Loucy (cell line): ENCODE data around the gene MAT2B.

Experiments
- H2AFZ ChIP-seq: fragments of 200-600 bp; sonication (generic); 2 replicates; pipeline ENCODE4 v1.6.0; 2016; ENCODE audit warnings: antibody characterized with exemption, mild to moderate bottlenecking, low read length, moderate library complexity
- H3F3A ChIP-seq: fragments of 200-600 bp; 2 replicates; pipeline ENCODE4 v1.6.0; 2016; ENCODE audit warnings: antibody characterized with exemption, low read depth, mild to moderate bottlenecking
- H3K27me3 ChIP-seq: fragments of 200-600 bp; sonication (generic); 2 replicates; pipeline ENCODE4 v1.6.1; 2014; ENCODE audit warnings: low read length, mild to moderate bottlenecking; ENCODE audit not compliant: insufficient read depth, poor library complexity, severe bottlenecking
- H3K36me3 ChIP-seq: fragments of 200-600 bp; sonication (generic); 2 replicates; pipeline ENCODE4 v1.6.1; 2016; ENCODE audit warnings: low read length; ENCODE audit not compliant: insufficient read depth
- H3K4me1 ChIP-seq: fragments of 200-600 bp; sonication (generic); 2 replicates; pipeline ENCODE4 v1.5.1; 2014; ENCODE audit warnings: low read length, mild to moderate bottlenecking; ENCODE audit not compliant: insufficient read depth, poor library complexity, severe bottlenecking
- H3K4me2 ChIP-seq: fragments of 200-600 bp; sonication (generic); 2 replicates; pipeline ENCODE4 v1.6.0; 2014; ENCODE audit warnings: antibody characterized with exemption, low read length, low read depth, mild to moderate bottlenecking; ENCODE audit not compliant: poor library complexity, severe bottlenecking
- H3K4me3 ChIP-seq: fragments of 200-600 bp; sonication (generic); 2 replicates; pipeline ENCODE4 v1.5.1; 2014; ENCODE audit warnings: low read length, mild to moderate bottlenecking, mixed read lengths; ENCODE audit not compliant: poor library complexity, severe bottlenecking
- H3K79me2 ChIP-seq: fragments of 200-600 bp; sonication (generic); 2 replicates; pipeline ENCODE4 v1.6.1; 2014; ENCODE audit warnings: low read length; ENCODE audit not compliant: insufficient read depth
- H3K9ac ChIP-seq: fragments of 200-600 bp; sonication (generic); 2 replicates; pipeline ENCODE4 v1.6.0; 2014; ENCODE audit warnings: mild to moderate bottlenecking, low read depth, low read length, moderate library complexity; ENCODE audit not compliant: poor library complexity, severe bottlenecking
- H3K9me2 ChIP-seq: fragments of 200-600 bp; sonication (generic); replicated peaks from 2 replicates; pipeline ENCODE4 v1.6.1; 2016; ENCODE audit warnings: low read depth, low read length, mixed read lengths
- H3K9me3 ChIP-seq: fragments of 200-600 bp; sonication (generic); 2 replicates; pipeline ENCODE4 v1.6.1; 2014; ENCODE audit warnings: mild to moderate bottlenecking, antibody characterized with exemption, low read length, low read depth; ENCODE audit not compliant: insufficient read depth
- H4K20me1 ChIP-seq: fragments of 200-600 bp; sonication (generic); 2 replicates; pipeline ENCODE4 v1.6.0; 2014; ENCODE audit warnings: antibody characterized with exemption, low read length, mild to moderate bottlenecking; ENCODE audit not compliant: insufficient read depth, poor library complexity, severe bottlenecking
- EZH2phosphoT487 ChIP-seq: fragments of 200-600 bp; IDR thresholded peaks from 2 replicates; pipeline ENCODE4 v1.6.1; 2018; ENCODE audit warnings: antibody characterized with exemption, mild to moderate bottlenecking, moderate library complexity, borderline replicate concordance
- TF ChIP-seq, protein P1 (sequence below): fragments of 200-600 bp; sonication (generic); conservative IDR thresholded peaks from 2 replicates; pipeline ENCODE4 v1.5.1; 2014; ENCODE audit warnings: mild to moderate bottlenecking, antibody characterized with exemption, low read length

MAT2B gene

DNA sequence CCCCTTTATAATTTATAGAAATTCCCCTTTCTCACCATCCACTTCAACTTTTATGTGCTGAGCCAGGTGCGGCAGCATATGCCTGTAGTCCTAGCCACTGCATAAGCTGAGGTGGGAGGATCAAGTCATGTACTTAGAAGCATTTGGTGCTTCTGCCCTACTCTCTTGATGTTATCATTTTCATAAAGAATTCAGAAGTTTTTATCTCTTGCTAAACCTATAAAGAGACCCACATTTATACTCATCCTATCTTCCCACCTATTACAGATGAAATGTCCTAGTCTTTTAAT, 26.5 kb upstream of the MAT2B start:
- Histone ChIP-seq H3K4me1 (no peaks in the 10 kb centered on the region), H3K79me2 (no peaks in the 10 kb centered on the region), H3K4me2 (no peak overlapping the region), H3K36me3 (peaks cover 46% of the 10 kb centered on the region; the same call in 1 of the 2 replicates), H3F3A (no peaks in the 10 kb centered on the region), H3K9me3 (no peaks in the 10 kb centered on the region), H3K9me2 (no peaks in the 10 kb centered on the region), H3K9ac (no peak overlapping the region), H3K4me3 (no peak overlapping the region), H4K20me1 (no peaks in the 10 kb centered on the region), H2AFZ (no peak overlapping the region), H3K27me3 (no peaks in the 10 kb centered on the region)
- TF ChIP-seq, protein P1, sequence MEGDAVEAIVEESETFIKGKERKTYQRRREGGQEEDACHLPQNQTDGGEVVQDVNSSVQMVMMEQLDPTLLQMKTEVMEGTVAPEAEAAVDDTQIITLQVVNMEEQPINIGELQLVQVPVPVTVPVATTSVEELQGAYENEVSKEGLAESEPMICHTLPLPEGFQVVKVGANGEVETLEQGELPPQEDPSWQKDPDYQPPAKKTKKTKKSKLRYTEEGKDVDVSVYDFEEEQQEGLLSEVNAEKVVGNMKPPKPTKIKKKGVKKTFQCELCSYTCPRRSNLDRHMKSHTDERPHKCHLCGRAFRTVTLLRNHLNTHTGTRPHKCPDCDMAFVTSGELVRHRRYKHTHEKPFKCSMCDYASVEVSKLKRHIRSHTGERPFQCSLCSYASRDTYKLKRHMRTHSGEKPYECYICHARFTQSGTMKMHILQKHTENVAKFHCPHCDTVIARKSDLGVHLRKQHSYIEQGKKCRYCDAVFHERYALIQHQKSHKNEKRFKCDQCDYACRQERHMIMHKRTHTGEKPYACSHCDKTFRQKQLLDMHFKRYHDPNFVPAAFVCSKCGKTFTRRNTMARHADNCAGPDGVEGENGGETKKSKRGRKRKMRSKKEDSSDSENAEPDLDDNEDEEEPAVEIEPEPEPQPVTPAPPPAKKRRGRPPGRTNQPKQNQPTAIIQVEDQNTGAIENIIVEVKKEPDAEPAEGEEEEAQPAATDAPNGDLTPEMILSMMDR = no peak
- TF ChIP-seq EZH2phosphoT487 = no peak

DNA sequence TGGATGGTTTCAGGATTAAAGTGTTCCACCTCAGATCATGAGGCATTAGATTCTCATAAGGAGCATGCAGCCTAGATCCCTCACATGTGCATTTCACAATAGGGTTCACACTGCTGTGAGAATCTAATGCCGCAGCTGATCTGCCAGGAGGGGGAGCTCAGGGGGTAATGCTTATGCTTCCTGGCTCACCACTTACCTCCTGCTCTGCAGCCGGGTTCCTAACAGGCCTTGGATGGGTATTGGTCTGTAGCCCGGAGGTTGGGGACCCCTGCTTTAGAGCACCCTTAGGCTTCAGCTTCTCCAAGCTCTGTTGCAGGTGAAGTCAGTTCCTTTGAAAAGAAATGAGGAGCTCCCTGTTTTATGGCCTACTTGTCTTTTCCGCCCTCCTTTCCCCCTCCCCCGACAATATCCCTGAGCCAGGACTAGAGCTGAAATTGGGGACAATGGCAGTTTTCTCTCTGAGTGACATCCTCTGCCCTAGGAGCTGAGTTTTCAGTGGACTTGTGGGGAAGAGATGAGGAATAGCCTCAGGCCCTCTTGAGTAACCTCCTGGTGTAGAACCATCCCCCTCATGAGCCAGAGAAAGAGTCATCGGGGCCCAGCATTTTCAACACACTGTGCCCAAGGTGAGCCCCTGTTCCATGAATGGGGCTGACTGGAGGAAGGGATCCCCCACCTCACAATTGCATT, 16.2 kb upstream of the MAT2B start:
- Histone ChIP-seq H3K9ac (no peak overlapping the region), H3K27me3 (no peaks in the 10 kb centered on the region), H4K20me1 (no peaks in the 10 kb centered on the region), H2AFZ (no peak overlapping the region), H3F3A (no peaks in the 10 kb centered on the region), H3K36me3 (peaks cover 26% of the 10 kb centered on the region; the same call in 1 of the 2 replicates), H3K79me2 (no peaks in the 10 kb centered on the region), H3K4me2 (no peak overlapping the region), H3K4me1 (no peaks in the 10 kb centered on the region), H3K4me3 (no peak overlapping the region), H3K9me3 (no peaks in the 10 kb centered on the region), H3K9me2 (no peaks in the 10 kb centered on the region)
- TF ChIP-seq, protein P1 = peak; percentile 23
- no peak for TF ChIP-seq EZH2phosphoT487

DNA sequence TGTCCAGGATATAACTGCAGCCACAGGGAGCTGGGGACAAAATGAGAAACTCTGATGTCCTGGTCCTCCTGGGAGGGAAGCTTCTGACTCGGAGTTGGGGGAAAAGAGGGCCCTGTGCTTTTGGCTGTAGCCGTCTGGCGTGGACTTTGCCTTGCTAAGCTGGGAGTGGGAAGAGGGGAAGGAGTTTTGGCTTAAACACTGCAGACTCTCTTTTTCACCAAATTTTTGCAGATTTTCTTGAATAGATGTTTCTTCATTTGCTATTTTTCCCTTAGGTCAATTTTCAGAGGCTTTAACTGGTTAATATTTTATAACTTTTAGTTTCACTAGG, 15.7 kb upstream of the MAT2B start:
- Histone ChIP-seq H3K9me2 (no peaks in the 10 kb centered on the region), H3K36me3 (peaks cover 21% of the 10 kb centered on the region; the same call in 1 of the 2 replicates), H3K4me3 (no peak overlapping the region), H2AFZ (no peak overlapping the region), H4K20me1 (no peaks in the 10 kb centered on the region), H3F3A (no peaks in the 10 kb centered on the region), H3K27me3 (no peaks in the 10 kb centered on the region), H3K9ac (no peak overlapping the region), H3K4me2 (no peak overlapping the region), H3K79me2 (no peaks in the 10 kb centered on the region), H3K4me1 (no peaks in the 10 kb centered on the region), H3K9me3 (no peaks in the 10 kb centered on the region)
- TF ChIP-seq, protein P1 = no peak
- no peak for TF ChIP-seq EZH2phosphoT487
